Fibroblast of skin of left biceps (primary cell): ENCODE results near the gene AHCYL2.
A peak's percentile ranks its signal among the peaks of the same experiment; 100 is the strongest.
"Not testable (repeated sequence)": the region's sequence is repeated elsewhere in the genome, so short reads cannot be mapped to it uniquely, and the experiment has no call there.

Experiments
- DNase-seq, 2 experiments: peaks; one replicate each; pipeline ENCODE4 v3.0.0-alpha.2; 2013; ENCODE audit warnings: low read depth in 2 of 2

AHCYL2 gene

DNA sequence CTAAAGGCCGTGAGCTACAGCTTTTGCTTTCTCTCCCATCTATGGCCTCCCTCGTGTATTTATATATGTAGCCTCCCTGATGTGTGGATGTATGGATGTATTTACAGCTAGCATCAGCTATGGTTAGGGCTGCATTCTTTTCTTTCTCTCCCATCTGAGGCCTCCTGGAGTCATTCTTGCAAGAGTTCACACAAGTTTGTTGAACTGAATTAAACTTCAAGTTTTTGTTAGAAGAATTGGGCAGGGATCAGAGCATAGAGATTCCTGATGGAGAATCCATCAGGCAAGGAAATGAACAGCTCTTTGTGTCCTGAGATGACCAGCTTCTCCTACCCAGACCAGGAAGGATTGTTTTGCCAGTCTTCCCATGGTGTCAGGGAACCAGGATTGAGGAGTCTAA lies 60.3 kb downstream of the AHCYL2 start:
- DNase-seq = no peak

GRCh38 chr7:129292861-129293260 lies 68.0 kb downstream of the AHCYL2 start:
- DNase-seq = no peak

DNA sequence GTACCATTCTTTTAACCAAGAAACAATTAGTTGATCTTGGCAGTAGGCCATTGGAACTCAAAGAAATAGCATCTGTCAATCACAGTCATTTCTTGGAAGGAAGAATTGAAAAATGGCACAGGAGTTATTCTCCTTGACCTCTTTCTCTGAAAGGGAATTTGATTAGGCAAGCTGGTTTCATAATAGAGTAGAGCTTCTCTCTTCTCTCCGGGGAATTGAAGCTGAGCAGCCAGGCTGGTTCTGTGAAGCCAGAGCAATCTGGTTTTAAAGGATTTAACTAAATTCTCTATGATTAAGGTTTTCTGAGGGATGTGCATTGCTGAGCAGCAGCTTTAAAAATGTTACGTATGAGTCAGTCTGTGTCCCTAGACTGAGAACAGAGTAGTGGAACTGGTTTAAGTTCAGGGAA lies 70.2 kb downstream of the AHCYL2 start:
- DNase-seq = peak; percentile 59 to 72

GRCh38 chr7:129298268-129298893 lies 73.6 kb downstream of the AHCYL2 start:
- peak in 1 of 2 experiments; percentile 9 for DNase-seq

DNA sequence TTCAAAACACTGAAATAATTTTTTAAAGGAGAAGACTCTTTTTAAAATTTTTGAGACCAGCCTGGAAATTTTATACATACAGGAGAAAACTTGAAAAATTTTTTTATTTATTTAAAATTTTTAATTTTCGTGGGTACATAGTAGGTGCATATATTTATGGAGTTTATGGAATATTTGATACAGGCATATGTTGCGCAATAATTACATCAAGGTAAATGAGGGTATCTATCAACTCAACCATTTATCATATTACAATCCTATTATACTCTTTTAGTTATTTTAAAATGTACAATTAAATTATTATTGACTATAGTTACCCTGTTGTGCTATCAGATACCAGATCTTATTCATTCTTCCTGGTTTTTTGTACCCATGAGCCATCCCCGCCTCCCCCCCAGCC lies 75.1 kb downstream of the AHCYL2 start:
- DNase-seq = no peak

DNA sequence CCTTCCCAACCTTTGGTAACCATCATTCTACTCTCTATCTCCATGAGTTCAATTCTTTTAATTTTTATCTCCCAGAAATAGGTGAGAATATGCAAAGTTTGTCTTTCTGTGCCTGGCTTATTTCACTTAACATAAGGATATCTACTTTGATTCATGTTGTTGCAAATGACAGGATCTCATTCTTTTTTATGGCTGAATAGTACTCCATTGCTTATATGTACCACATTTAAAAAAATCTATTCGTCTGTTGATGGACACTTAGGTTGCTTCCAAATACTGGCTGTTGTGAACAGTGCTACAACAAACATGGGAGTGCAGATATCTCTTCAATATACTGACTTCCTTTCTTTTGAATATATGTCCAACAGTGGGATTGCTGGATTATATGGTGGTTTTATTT lies 75.5 kb downstream of the AHCYL2 start:
- not testable (repeated sequence) for DNase-seq

DNA sequence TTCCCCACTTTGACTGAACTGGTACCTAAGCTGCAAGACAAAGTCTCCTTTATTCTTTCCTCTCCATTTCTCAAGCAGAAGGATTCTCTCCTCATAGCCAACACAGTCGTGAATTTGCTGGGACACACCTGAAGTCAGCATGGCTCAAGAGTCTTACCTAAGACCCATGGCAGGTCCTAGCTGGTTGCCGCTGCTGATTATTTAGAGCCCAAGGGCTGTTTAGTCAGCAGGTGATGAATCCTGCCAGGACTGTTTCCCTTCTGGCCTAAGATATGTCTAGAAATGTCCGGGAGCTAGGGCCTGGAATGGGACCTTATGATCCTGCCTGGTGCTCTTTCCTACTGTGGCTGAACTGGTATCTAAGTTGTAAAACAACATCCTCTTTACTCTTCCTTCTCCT lies 82.8 kb downstream of the AHCYL2 start:
- no peak for DNase-seq

DNA sequence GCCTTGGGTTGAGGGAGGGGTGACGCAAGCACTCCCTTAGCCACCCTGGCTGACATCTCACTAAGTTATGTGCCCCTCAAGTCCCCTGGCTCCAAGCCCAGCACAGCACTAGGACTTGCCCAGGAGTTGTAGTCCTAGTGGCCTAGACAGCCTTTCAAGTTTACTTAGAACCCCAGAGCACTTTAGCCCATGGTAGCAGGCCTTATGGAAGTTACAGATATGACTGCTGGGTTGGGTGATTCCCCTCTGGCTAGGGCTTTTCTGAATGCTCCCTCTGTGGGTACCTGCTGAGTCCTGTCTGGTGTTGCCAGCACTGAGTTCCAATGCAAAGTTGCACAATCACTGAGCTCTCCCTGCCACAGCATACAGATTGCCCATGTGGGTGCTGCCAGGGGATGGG lies 83.2 kb downstream of the AHCYL2 start:
- no peak for DNase-seq

GRCh38 chr7:129311429-129311828 lies 86.6 kb downstream of the AHCYL2 start:
- DNase-seq = no peak

DNA sequence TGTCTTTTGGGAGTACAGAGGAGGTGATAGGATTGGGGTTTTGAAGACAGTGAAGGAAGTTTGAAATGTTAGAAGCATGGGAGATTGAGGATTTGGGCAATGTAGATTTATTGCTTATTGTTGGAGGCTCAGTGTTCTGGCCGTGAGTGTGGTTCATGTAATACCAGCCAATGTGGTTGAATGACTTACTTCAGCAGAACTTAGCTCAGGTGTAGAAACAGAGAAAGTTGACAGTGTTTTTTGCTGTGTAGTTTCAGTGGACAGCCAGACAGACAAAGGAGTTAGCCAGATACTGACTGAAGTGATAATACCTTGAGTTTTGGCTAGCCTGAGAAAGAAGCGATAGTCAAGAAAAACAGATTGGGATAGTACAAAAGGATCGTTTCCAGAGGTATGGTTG lies 88.5 kb downstream of the AHCYL2 start:
- DNase-seq = no peak

GRCh38 chr7:129315960-129316359 lies 91.1 kb downstream of the AHCYL2 start:
- DNase-seq = no peak

DNA sequence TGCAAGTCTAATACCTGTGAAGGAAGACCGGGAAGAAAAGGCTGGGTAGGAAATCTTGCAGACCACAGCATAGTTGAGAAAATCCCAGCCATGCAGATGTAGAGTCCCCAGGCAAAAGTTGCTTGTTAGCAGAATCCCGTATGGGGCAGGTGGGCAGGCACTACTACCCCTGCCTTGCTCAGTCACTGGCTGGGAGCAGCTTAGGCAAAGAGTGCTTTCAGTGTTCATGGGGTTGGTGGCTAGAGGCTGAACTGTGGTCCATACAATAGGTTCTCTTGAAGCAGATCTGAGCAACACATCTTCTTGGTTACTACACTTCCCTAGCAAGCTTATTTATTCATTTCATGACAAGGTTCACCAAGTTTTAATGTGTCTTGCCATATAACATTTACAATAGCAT lies 92.6 kb downstream of the AHCYL2 start:
- DNase-seq = no peak

- DNase-seq = no peak
Measured at GRCh38 chr7:129327076-129327475, 102.2 kb downstream of the AHCYL2 start.

- DNase-seq = no peak
Measured at GRCh38 chr7:129332254-129333035, 107.6 kb downstream of the AHCYL2 start.

- DNase-seq = no peak
Measured at GRCh38 chr7:129334473-129334872, 109.6 kb downstream of the AHCYL2 start.

DNA sequence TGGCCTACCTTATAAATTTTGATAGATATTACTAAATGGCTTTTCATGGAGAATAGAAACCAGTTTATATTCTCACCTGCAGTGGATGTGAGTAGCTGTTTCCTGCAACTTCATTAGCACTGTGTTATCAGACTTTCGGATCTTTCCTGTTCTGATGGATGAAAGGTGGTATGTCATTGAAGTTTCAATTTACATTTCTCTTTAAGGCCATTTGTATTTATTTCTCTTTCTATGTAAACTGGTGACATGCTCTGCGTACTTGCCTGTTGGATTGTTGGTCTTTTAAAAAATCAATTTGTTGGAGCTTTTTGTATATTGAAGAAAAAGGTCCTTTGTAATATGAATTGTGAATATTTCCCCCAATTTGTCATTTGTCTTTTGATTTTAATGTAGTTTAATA lies 113.6 kb downstream of the AHCYL2 start:
- DNase-seq = no peak

DNA sequence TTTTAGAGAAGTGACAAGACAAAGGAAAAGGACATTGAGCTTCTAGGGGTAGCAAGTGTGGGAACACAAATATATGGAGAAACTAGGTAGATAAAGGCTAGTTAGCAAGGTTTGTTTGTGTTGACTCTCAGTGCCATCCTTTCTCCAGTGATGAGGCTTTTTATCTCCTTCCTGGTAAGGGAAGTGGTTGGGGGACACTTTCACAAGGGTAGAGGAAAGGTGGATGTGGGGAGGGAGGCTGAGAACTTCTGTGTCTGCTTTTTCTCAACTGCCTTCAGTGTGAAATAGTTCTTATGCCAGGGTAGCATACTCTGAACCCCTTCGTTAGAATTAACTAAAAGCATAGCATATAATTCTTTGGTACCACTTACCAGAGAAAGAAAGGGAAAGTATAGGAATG lies 116.4 kb downstream of the AHCYL2 start:
- DNase-seq = no peak

DNA sequence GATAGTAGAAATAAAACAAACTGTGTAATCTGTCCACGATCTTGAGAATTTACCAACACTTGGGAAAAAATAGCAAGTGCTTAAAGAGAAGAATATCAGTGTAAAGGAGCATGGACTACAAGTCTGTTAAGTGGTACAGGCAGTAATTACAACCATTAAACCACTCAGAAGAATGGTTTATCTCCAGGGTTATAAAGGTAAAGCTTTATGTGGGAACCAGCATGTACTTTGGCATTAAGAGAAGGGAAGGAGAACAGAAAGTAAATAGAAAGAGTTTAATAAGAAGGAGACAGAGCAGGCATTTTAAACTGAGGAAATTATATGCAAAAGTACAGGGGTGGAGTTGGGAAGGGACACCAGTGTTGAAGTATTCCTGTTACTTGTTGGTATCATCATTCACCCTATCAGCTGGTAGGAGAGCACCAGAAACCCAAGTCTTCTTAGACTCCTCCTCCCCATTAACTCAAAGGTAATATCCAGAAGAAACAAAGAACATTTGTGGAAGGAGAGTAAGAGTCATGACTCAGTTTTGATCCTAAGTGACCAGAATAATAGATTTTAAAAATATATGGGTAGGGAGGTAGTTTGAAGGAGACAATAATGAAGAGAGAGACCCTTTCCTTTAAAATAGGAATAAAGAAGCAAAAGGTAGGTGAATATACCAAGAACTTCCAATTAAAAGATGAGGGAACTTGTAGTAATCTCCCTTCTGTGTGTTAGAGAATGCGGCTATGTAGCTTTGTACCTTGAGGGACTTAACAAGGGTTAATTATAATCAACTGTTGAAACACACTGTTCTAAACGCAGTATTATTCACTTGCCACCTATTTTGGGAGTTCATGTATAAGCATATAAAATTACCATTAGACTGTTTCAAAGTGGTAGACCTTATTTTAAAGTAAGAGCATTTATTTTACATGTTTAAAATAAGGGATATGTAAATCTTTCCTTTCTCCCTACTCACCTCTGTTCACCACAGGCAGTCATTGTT lies 117.3 kb downstream of the AHCYL2 start:
- DNase-seq = no peak

DNA sequence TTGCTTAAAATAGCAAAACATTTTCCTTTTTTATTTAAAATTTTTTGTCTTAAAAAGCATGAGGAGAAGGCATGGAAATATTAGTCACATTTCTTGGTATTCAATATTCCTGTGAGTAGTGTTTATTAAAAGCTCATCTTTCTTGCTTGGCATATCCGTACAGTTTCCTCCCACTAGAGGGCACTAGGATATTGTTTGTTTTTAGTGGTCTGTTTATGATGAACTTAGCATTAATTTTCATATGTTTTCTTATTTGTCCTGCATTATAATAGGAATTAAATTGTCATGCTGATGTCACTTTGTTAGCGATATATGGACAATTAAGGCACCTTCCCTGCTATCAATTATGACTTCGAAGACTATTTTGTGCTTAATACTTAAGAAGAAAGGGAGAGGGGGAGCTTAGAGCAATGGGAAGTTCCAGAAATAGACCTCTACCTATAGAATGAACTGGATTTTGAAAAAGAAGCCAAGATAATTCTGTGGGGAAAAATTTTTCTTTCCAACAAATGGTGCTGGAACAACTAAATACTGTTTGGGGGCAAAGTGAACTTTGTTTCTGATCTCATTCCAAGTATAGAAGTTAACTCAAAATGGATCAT lies 118.4 kb downstream of the AHCYL2 start:
- DNase-seq = no peak

GRCh38 chr7:129347330-129347729 lies 122.5 kb downstream of the AHCYL2 start:
- DNase-seq = no peak

- DNase-seq = no peak
Measured at GRCh38 chr7:129348023-129348740, 123.4 kb downstream of the AHCYL2 start.
